Metanephros (tissue), 2 donors: ENCODE measurements around the gene ARL6IP5. TPM values are rescaled to one million over a fixed set of nuclear protein-coding genes. Genes with fewer than 3 reads are reported as not detected.

Experiments
- small RNA-seq: library from RNA; depleted of rRNA; stranded (forward); fragments of <200 nt; gene quantifications from one replicate; pipeline ENCODE3, GENCODE V24; 2014; ENCODE audit warnings: low replicate concordance
- total RNA-seq: library from RNA; depleted of rRNA; stranded (reverse); fragments of >200 nt; gene quantifications from one replicate; pipeline ENCODE4 v1.2.3, GENCODE V29; 2014

Gene ARL6IP5
- total RNA-seq, result 44.0 TPM

GRCh38 chr3:69084326-69085167, at the start of gene ARL6IP5:
ARL6IP5 (plus strand) TSS chr3:69084937; CDS start chr3:69085048, 111 bp downstream.

GRCh38 chr3:69051756-69052471, 32.8 kb upstream of the ARL6IP5 start, which contains the start of gene TMF1:
TMF1 (minus strand) TSS chr3:69052333; CDS start chr3:69052086, 247 bp downstream.

GRCh38 chr3:69080233-69080920, 4.4 kb upstream of the ARL6IP5 start, which contains the start of gene UBA3:
UBA3 (minus strand) TSS chr3:69080365; CDS start chr3:69080353, 12 bp downstream.

GRCh38 chr3:69122403-69122802, 37.7 kb downstream of the ARL6IP5 start, which contains the start of gene LMOD3:
LMOD3 (minus strand) TSS chr3:69122595; CDS start chr3:69122386, 209 bp downstream.

Small RNA genes lying within 50 kb of the gene (small RNA-seq; reads per million reads assigned to genes)
- not detected for gene MIR3136

Other genes starting within 250 kb of the ARL6IP5 start
- gene TAFA4, start 152.4 kb upstream of the ARL6IP5 start, total RNA-seq, result 0.06 TPM
- 11.9 TPM for gene EOGT, start 71.3 kb upstream of the ARL6IP5 start, total RNA-seq
- gene TMF1, start 32.6 kb upstream of the ARL6IP5 start, total RNA-seq, result 36.0 TPM
- gene UBA3, start 4.6 kb upstream of the ARL6IP5 start, total RNA-seq, result 68.3 TPM
- 9.8 TPM for gene LMOD3, start 37.7 kb downstream of the ARL6IP5 start, total RNA-seq